ENCODE data around the gene CNTNAP2.

GRCh38 chr7:148274118-148274517, 2157.5 kb downstream of the CNTNAP2 start:
- TF ChIP-seq, protein P1, sequence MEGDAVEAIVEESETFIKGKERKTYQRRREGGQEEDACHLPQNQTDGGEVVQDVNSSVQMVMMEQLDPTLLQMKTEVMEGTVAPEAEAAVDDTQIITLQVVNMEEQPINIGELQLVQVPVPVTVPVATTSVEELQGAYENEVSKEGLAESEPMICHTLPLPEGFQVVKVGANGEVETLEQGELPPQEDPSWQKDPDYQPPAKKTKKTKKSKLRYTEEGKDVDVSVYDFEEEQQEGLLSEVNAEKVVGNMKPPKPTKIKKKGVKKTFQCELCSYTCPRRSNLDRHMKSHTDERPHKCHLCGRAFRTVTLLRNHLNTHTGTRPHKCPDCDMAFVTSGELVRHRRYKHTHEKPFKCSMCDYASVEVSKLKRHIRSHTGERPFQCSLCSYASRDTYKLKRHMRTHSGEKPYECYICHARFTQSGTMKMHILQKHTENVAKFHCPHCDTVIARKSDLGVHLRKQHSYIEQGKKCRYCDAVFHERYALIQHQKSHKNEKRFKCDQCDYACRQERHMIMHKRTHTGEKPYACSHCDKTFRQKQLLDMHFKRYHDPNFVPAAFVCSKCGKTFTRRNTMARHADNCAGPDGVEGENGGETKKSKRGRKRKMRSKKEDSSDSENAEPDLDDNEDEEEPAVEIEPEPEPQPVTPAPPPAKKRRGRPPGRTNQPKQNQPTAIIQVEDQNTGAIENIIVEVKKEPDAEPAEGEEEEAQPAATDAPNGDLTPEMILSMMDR (IDR thresholded peaks at IDR 0.05), result no peak
- TF ChIP-seq EP300 (IDR thresholded peaks at IDR 0.05), result no peak
